ENCODE measurements around the gene DHDH.

GRCh38 chr19:48989701-48990291 is 56.3 kb downstream of the DHDH start:
- TF ChIP-seq ZNF331 (CRISPR knock-in tag; IDR thresholded peaks at IDR 0.05; ENCODE audit: low read depth) (no peak), POLR2AphosphoS5 (IDR thresholded peaks at IDR 0.05; ENCODE audit: low read depth) (no peak), ETS1 (IDR thresholded peaks at IDR 0.05) (no peak), JUNB (IDR thresholded peaks at IDR 0.05; ENCODE audit: unreplicated experiment) (no peak)
- TF ChIP-seq, protein P1, sequence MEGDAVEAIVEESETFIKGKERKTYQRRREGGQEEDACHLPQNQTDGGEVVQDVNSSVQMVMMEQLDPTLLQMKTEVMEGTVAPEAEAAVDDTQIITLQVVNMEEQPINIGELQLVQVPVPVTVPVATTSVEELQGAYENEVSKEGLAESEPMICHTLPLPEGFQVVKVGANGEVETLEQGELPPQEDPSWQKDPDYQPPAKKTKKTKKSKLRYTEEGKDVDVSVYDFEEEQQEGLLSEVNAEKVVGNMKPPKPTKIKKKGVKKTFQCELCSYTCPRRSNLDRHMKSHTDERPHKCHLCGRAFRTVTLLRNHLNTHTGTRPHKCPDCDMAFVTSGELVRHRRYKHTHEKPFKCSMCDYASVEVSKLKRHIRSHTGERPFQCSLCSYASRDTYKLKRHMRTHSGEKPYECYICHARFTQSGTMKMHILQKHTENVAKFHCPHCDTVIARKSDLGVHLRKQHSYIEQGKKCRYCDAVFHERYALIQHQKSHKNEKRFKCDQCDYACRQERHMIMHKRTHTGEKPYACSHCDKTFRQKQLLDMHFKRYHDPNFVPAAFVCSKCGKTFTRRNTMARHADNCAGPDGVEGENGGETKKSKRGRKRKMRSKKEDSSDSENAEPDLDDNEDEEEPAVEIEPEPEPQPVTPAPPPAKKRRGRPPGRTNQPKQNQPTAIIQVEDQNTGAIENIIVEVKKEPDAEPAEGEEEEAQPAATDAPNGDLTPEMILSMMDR (conservative IDR thresholded peaks at IDR 0.05; ENCODE audit: low read depth in 2 of 2): no peak

Data from GM23338 (cell line).